ENCODE measurements around the gene RAX2. TPM values are rescaled to one million over a fixed set of nuclear protein-coding genes. Genes with fewer than 3 reads are reported as not detected.

Gene RAX2
- total and polyA plus RNA-seq, 2 of the 8 experiments (the other 6 are each of a cell fraction or from before 2014, with no cell fraction given), result 0.08 TPM; not detected in 1

DNA sequence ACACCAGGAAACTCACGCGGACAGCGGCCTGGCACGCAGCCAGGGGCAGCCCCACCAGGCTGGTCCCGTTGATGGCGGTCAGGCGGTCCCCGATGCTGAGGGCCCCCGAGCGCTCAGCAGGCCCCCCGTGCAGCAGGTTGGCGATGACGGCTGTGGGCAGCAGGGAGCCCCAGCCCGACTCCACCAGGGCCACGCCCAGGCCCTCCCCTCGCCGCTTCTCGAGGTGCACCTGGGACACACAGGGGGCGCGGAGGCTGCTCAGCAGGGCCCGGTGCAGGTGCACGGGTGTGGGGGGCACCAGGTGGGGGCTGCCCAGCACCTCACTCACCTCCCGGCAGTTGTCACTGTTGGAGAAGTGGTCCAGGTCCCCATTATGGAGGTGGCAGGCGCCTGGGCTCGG, 19.5 kb downstream of the RAX2 start (continued):
- TF ChIP-seq, protein P1, sequence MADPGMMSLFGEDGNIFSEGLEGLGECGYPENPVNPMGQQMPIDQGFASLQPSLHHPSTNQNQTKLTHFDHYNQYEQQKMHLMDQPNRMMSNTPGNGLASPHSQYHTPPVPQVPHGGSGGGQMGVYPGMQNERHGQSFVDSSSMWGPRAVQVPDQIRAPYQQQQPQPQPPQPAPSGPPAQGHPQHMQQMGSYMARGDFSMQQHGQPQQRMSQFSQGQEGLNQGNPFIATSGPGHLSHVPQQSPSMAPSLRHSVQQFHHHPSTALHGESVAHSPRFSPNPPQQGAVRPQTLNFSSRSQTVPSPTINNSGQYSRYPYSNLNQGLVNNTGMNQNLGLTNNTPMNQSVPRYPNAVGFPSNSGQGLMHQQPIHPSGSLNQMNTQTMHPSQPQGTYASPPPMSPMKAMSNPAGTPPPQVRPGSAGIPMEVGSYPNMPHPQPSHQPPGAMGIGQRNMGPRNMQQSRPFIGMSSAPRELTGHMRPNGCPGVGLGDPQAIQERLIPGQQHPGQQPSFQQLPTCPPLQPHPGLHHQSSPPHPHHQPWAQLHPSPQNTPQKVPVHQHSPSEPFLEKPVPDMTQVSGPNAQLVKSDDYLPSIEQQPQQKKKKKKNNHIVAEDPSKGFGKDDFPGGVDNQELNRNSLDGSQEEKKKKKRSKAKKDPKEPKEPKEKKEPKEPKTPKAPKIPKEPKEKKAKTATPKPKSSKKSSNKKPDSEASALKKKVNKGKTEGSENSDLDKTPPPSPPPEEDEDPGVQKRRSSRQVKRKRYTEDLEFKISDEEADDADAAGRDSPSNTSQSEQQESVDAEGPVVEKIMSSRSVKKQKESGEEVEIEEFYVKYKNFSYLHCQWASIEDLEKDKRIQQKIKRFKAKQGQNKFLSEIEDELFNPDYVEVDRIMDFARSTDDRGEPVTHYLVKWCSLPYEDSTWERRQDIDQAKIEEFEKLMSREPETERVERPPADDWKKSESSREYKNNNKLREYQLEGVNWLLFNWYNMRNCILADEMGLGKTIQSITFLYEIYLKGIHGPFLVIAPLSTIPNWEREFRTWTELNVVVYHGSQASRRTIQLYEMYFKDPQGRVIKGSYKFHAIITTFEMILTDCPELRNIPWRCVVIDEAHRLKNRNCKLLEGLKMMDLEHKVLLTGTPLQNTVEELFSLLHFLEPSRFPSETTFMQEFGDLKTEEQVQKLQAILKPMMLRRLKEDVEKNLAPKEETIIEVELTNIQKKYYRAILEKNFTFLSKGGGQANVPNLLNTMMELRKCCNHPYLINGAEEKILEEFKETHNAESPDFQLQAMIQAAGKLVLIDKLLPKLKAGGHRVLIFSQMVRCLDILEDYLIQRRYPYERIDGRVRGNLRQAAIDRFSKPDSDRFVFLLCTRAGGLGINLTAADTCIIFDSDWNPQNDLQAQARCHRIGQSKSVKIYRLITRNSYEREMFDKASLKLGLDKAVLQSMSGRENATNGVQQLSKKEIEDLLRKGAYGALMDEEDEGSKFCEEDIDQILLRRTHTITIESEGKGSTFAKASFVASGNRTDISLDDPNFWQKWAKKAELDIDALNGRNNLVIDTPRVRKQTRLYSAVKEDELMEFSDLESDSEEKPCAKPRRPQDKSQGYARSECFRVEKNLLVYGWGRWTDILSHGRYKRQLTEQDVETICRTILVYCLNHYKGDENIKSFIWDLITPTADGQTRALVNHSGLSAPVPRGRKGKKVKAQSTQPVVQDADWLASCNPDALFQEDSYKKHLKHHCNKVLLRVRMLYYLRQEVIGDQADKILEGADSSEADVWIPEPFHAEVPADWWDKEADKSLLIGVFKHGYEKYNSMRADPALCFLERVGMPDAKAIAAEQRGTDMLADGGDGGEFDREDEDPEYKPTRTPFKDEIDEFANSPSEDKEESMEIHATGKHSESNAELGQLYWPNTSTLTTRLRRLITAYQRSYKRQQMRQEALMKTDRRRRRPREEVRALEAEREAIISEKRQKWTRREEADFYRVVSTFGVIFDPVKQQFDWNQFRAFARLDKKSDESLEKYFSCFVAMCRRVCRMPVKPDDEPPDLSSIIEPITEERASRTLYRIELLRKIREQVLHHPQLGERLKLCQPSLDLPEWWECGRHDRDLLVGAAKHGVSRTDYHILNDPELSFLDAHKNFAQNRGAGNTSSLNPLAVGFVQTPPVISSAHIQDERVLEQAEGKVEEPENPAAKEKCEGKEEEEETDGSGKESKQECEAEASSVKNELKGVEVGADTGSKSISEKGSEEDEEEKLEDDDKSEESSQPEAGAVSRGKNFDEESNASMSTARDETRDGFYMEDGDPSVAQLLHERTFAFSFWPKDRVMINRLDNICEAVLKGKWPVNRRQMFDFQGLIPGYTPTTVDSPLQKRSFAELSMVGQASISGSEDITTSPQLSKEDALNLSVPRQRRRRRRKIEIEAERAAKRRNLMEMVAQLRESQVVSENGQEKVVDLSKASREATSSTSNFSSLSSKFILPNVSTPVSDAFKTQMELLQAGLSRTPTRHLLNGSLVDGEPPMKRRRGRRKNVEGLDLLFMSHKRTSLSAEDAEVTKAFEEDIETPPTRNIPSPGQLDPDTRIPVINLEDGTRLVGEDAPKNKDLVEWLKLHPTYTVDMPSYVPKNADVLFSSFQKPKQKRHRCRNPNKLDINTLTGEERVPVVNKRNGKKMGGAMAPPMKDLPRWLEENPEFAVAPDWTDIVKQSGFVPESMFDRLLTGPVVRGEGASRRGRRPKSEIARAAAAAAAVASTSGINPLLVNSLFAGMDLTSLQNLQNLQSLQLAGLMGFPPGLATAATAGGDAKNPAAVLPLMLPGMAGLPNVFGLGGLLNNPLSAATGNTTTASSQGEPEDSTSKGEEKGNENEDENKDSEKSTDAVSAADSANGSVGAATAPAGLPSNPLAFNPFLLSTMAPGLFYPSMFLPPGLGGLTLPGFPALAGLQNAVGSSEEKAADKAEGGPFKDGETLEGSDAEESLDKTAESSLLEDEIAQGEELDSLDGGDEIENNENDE (IDR thresholded peaks at IDR 0.05; ENCODE audit: insufficient replicate concordance, low read length), result no peak
- TF ChIP-seq YY1 (IDR thresholded peaks at IDR 0.05; ENCODE audit: low read depth, low read length), result no peak
- TF ChIP-seq, protein P2, sequence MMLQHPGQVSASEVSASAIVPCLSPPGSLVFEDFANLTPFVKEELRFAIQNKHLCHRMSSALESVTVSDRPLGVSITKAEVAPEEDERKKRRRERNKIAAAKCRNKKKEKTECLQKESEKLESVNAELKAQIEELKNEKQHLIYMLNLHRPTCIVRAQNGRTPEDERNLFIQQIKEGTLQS (IDR thresholded peaks at IDR 0.05; ENCODE audit: insufficient read depth, low read depth, low read length), result no peak
